HG02840 (cell line): Measurements from ENCODE around the gene PPL.
"Not testable (repeated sequence)": the region's sequence is repeated elsewhere in the genome, so short reads cannot be mapped to it uniquely, and the experiment has no call there.

ENCODE experiments used
- ATAC-seq: cut with Tn5 transposase; IDR thresholded peaks from one replicate; pipeline ENCODE4 v1.9.1; 2021; ENCODE audit warnings: mild to moderate bottlenecking, moderate library complexity, moderate number of reproducible peaks; ENCODE audit not compliant: unreplicated experiment, low FRiP score

The PPL gene

GRCh38 chr16:4958510-4959438 is 21.8 kb upstream of the PPL start:
- ATAC-seq: no peak

- ATAC-seq: peak; percentile 43
These were observed 21.0 kb upstream of the PPL start, which contains the start of gene SEC14L5 for GRCh38 chr16:4957720-4958509. Gene SEC14L5, plus strand, starts transcription at chr16:4958330. Its CDS starts 994 bp downstream, at chr16:4959324.

GRCh38 chr16:4957420-4957719 is 20.4 kb upstream of the PPL start:
- ATAC-seq: no peak

GRCh38 chr16:4954714-4955113 is 17.8 kb upstream of the PPL start:
- ATAC-seq: no peak

- not testable (repeated sequence) for ATAC-seq
These were observed 14.6 kb upstream of the PPL start for GRCh38 chr16:4951583-4951982.

GRCh38 chr16:4949986-4950385 is 13.0 kb upstream of the PPL start:
- no peak for ATAC-seq

- ATAC-seq: no peak
These were observed 12.2 kb upstream of the PPL start for GRCh38 chr16:4948903-4949766.

GRCh38 chr16:4947722-4948503 is 11.0 kb upstream of the PPL start:
- no peak for ATAC-seq

GRCh38 chr16:4946917-4947316 is 10.0 kb upstream of the PPL start:
- ATAC-seq: no peak

- ATAC-seq: no peak
These were observed 8.9 kb upstream of the PPL start for GRCh38 chr16:4945560-4946502.

- ATAC-seq: no peak
These were observed 7.7 kb upstream of the PPL start for GRCh38 chr16:4944333-4945281.

GRCh38 chr16:4942481-4942880 is 5.5 kb upstream of the PPL start:
- no peak for ATAC-seq

- no peak for ATAC-seq
These were observed 3.8 kb upstream of the PPL start for GRCh38 chr16:4940719-4941118.

GRCh38 chr16:4938683-4939030 is 1.7 kb upstream of the PPL start:
- ATAC-seq: no peak

- no peak for ATAC-seq
These were observed 1.1 kb upstream of the PPL start for GRCh38 chr16:4937782-4938682.

GRCh38 chr16:4936181-4936990 is 562 bp downstream of the PPL start:
- ATAC-seq: no peak
